Measurements from ENCODE around the gene RFX5.

Gene RFX5

DNA sequence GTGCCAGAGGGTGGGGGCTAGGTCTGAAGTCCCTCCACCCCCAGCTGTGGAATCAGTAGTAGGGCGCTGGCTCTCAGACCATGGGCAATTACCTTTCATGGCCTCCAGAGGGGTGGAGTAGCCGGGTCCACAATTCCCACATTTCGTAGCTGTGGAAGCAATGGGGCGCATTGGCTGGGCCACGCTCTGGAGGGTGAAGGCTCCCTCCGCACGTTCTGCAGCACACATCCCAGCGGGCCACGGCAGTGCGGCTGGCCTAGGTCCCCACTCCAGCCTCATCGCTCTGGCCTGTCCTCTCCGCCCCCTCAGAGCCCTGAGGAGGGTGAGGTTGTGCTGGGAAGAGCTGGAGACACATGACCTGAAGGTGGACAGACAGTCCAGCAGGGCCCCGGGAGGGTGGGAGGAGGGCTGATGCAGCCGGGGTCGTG is 22.6 kb upstream of the RFX5 start:
- DNase-seq (ENCODE audit: low read depth) = peak; percentile 24
- no peak overlapping the region for H3K4me3 ChIP-seq (ENCODE audit: low read depth, low read length)
- no peak for TF ChIP-seq POLR2A (IDR thresholded peaks at IDR 0.05; ENCODE audit: extremely low read depth, insufficient read length)
- no peak for TF ChIP-seq MYC (IDR thresholded peaks at IDR 0.05; ENCODE audit: low read depth, low read length)
- no peak for TF ChIP-seq CTCF (IDR thresholded peaks at IDR 0.05; ENCODE audit: low read depth, low read length)
- TF ChIP-seq, protein P1, sequence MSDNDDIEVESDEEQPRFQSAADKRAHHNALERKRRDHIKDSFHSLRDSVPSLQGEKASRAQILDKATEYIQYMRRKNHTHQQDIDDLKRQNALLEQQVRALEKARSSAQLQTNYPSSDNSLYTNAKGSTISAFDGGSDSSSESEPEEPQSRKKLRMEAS (IDR thresholded peaks at IDR 0.05; ENCODE audit: low read depth, low read length) = no peak

- H3K4me3 ChIP-seq (ENCODE audit: low read depth, low read length) = no peak overlapping the region
- no peak for TF ChIP-seq POLR2A (IDR thresholded peaks at IDR 0.05; ENCODE audit: extremely low read depth, insufficient read length)
- TF ChIP-seq, protein P1 (IDR thresholded peaks at IDR 0.05; ENCODE audit: low read depth, low read length) = no peak
- DNase-seq (ENCODE audit: low read depth) = no peak
Observed at GRCh38 chr1:151369302-151369610, 22.2 kb upstream of the RFX5 start.

DNA sequence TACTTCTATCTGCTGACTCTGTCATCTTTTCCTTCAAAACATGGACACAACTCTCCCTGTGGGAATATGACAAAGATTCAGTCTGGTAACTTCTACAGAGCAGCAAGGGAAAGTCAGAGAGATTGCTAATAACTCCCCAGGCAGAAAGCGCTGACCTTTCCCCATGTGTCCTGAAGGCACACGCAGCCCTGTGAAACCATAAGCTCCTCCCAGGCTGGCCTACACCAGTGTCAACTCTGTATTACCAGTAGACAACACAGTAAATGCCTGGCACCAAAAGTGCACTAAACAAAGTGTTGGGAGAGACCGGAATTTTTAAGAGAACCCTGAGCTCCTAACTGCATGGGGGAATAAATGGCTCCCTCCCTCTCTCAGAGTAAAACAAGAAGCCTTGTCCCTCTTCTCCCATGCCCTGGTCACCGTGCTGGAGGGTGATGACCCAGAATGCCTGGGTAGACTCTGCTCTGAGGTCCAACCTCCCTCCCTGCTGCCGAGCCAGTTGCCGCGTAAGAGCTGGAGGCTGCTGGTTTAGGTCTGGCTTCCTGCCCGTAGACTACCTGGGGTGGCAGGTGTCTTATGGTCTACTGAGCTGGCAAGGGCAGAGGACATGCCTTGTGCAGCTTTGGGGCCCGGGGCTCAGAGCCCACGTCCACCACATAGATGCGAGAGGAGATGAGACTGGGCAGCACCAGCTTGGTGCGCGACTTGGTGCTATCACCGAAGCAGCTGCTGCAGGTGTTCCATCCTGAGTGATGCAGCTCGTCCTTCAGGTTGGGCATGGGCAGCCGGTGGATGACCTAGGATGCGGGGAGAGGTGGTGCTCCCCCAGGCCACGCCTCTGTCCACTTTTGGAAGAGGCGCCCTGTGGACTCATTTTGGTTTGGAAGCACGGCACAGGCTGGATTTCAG is 21.6 kb upstream of the RFX5 start:
- H3K4me3 ChIP-seq (ENCODE audit: low read depth, low read length) = no peak overlapping the region
- TF ChIP-seq, protein P1 (IDR thresholded peaks at IDR 0.05; ENCODE audit: low read depth, low read length) = no peak
- DNase-seq (ENCODE audit: low read depth) = no peak

GRCh38 chr1:151367658-151368392 is 20.8 kb upstream of the RFX5 start:
- no peak for DNase-seq (ENCODE audit: low read depth)
- no peak overlapping the region for H3K4me3 ChIP-seq (ENCODE audit: low read depth, low read length)
- TF ChIP-seq POLR2A (IDR thresholded peaks at IDR 0.05; ENCODE audit: extremely low read depth, insufficient read length) (no peak), MYC (IDR thresholded peaks at IDR 0.05; ENCODE audit: low read depth, low read length) (no peak), CTCF (IDR thresholded peaks at IDR 0.05; ENCODE audit: low read depth, low read length) (no peak)
- TF ChIP-seq, protein P1 (IDR thresholded peaks at IDR 0.05; ENCODE audit: low read depth, low read length) = no peak

DNA sequence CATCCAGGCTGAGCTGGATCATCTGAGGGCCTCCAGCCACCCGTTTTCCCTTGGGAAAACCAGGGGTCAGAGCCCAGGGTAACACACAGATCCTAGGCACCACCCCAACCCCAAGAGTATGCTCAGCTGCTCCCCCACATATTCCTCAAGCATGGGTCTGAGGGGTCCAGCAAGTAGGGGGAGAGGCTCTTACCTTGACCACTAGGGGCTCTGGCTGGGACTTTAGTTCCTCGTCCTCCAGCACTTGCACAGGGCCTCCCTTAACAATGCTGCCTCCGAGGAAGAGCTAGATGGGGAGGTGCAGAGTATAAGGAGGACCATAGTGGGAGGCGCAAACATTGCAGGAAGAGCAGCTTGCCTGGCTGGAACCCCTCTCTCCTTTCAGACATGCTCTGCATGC is 17.9 kb upstream of the RFX5 start:
- TF ChIP-seq, protein P1 (IDR thresholded peaks at IDR 0.05; ENCODE audit: low read depth, low read length) = no peak
- TF ChIP-seq CTCF (IDR thresholded peaks at IDR 0.05; ENCODE audit: low read depth, low read length) = peak; percentile 21
- no peak for DNase-seq (ENCODE audit: low read depth)
- no peak overlapping the region for H3K4me3 ChIP-seq (ENCODE audit: low read depth, low read length)

DNA sequence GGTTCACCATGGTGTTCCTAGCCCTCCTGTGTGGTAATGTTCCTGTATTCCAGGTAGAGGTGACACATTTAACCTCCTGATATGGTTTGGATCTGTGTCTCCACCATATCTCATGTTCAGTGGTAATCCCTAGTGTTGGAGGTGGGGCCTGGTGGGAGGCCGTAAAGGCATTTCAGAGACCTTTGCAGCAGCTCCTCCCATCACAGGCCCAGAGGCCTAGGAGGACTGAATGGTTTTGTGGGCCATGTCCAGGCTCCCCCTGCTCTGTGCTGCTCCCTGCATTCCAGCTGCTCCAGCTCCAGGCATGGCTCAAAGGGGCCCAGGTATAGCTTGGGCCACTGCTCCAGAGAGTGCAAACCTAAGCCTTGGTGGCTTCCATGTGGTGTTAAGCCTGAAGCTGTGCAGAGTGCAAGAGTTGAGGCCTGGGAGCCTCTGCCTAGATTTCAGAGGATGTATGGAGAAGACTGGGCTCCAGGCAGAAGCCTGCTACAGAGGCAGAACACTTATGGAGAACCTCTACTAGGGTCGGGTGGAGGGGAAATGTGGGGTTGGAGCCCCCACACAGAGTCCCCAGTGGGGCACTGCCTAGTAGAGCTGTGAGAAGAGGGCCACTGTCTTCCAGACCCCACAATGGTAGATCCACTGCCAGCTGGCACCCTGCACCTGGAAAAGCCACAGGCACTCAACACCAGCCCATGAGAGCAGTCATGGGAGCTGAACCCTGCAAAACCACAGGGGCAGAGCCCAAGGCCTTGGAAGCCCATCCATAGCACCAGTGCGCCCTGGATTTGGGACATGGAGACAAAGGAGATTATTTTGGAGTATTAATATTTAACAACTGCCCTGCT is 15.5 kb upstream of the RFX5 start:
- DNase-seq (ENCODE audit: low read depth) = no peak
- H3K4me3 ChIP-seq (ENCODE audit: low read depth, low read length) = no peak overlapping the region
- no peak for TF ChIP-seq CTCF (IDR thresholded peaks at IDR 0.05; ENCODE audit: low read depth, low read length)
- TF ChIP-seq, protein P1 (IDR thresholded peaks at IDR 0.05; ENCODE audit: low read depth, low read length) = no peak
- no peak for TF ChIP-seq POLR2A (IDR thresholded peaks at IDR 0.05; ENCODE audit: extremely low read depth, insufficient read length)
- no peak for TF ChIP-seq MYC (IDR thresholded peaks at IDR 0.05; ENCODE audit: low read depth, low read length)

Measured in NB4 (cell line).